ENCODE measurements around the gene MLF1. TPM values are rescaled to one million over a fixed set of nuclear protein-coding genes. Genes with fewer than 3 reads are reported as not detected.
A peak's percentile ranks its signal among the peaks of the same experiment; 100 is the strongest.

The MLF1 gene
- total and polyA plus RNA-seq, 11 donors = 64.9 to 258 (median 114) TPM

GRCh38 chr3:158531334-158531733 lies 39.7 kb upstream of the MLF1 start:
- 77 to 86% (median 81%) methylated on average over 5 of the region's 5 CpGs for WGBS, 4 donors
- Histone ChIP-seq H3K27me3 (no peaks in the 10 kb centered on the region), H3K9me3 (no peaks in the 10 kb centered on the region), H3K4me3 (no peak overlapping the region), H3K4me1 (no peaks in the 10 kb centered on the region), H3K27ac (no peak overlapping the region), H3K36me3 (no peaks in the 10 kb centered on the region)
- ATAC-seq (no peak), DNase-seq (no peak)
- no peak for TF ChIP-seq POLR2A (IDR thresholded peaks at IDR 0.05)
- TF ChIP-seq CTCF (IDR thresholded peaks at IDR 0.05) = no peak
- intact Hi-C loops (cut with DNase I) = loop anchor here in 8 of 10 donors (2.0 to 10.0 kb wide), 5 partner anchors 113 to 999 kb away; partner anchors contain the start of gene GFM1 (in 2 of the 8)

GRCh38 chr3:158532099-158532734 lies 38.8 kb upstream of the MLF1 start:
- H3K4me1 ChIP-seq = no peaks in the 10 kb centered on the region
- ATAC-seq (peak in 1 of 4 donors; percentile 55), DNase-seq (peak in 1 of 5 donors; percentile 10)
- TF ChIP-seq POLR2A (IDR thresholded peaks at IDR 0.05) (no peak), CTCF (IDR thresholded peaks at IDR 0.05) (peak; percentile 25 to 69 (median 56))
- H3K36me3 ChIP-seq = no peaks in the 10 kb centered on the region
- no peak overlapping the region for H3K27ac ChIP-seq
- intact Hi-C loops (cut with DNase I) = loop anchor here in 8 of 10 donors (5.0 to 10.0 kb wide), 4 partner anchors 113 to 1000 kb away; partner anchors contain the start of gene GFM1 (in 2 of the 8)
- H3K4me3 ChIP-seq = no peak overlapping the region
- no peaks in the 10 kb centered on the region for H3K27me3 ChIP-seq
- H3K9me3 ChIP-seq = no peaks in the 10 kb centered on the region

GRCh38 chr3:158535918-158536317 lies 35.1 kb upstream of the MLF1 start:
- Histone ChIP-seq H3K27ac (no peak overlapping the region), H3K27me3 (no peaks in the 10 kb centered on the region), H3K4me1 (no peaks in the 10 kb centered on the region), H3K9me3 (no peaks in the 10 kb centered on the region), H3K4me3 (no peak overlapping the region), H3K36me3 (no peaks in the 10 kb centered on the region)
- DNase-seq = no peak
- no peak for ATAC-seq
- intact Hi-C loops (cut with DNase I) = loop anchor here in 6 of 10 donors (5.0 to 10.0 kb wide), 5 partner anchors 106 to 919 kb away; partner anchors contain the start of gene GFM1 (in 3 of the 6)
- TF ChIP-seq POLR2A (IDR thresholded peaks at IDR 0.05) (no peak), CTCF (IDR thresholded peaks at IDR 0.05) (no peak)
- 71 to 76% (median 73%) methylated on average over 2 of the region's 2 CpGs for WGBS, 4 donors

- 60 to 66% (median 63%) methylated on average over 3 of the region's 3 CpGs for WGBS, 4 donors
- intact Hi-C loops (cut with DNase I) = loop anchor here in 8 of 10 donors (5.0 to 10.0 kb wide), 7 partner anchors 103 to 922 kb away; partner anchors contain the start of gene GFM1 (in 6 of the 8)
- peak in 1 of 4 donors; percentile 50 for ATAC-seq
Measured at GRCh38 chr3:158539414-158540014, 31.5 kb upstream of the MLF1 start.

More at GRCh38 chr3:158539414-158540014, 31.5 kb upstream of the MLF1 start:
- peak; percentile 37 to 70 (median 61) for TF ChIP-seq CTCF (IDR thresholded peaks at IDR 0.05)
- TF ChIP-seq POLR2A (IDR thresholded peaks at IDR 0.05) = no peak
- H3K9me3 ChIP-seq = no peaks in the 10 kb centered on the region
- peak in 1 of 5 donors; percentile 7 for DNase-seq
- peaks cover 0 to 15% (median 0%) of the 10 kb centered on the region in 9 donors for H3K36me3 ChIP-seq
- H3K27me3 ChIP-seq = no peaks in the 10 kb centered on the region
- no peaks in the 10 kb centered on the region for H3K4me1 ChIP-seq
- H3K27ac ChIP-seq = no peak overlapping the region
- no peak overlapping the region for H3K4me3 ChIP-seq
